HG02678 (cell line): ENCODE data around the gene PSME3IP1.

Source experiments
- ATAC-seq: cut with Tn5 transposase; IDR thresholded peaks from one replicate; pipeline ENCODE4 v1.9.1; 2021; ENCODE audit warnings: mild to moderate bottlenecking, moderate library complexity; ENCODE audit not compliant: unreplicated experiment

The PSME3IP1 gene

GRCh38 chr16:57169327-57169726 lies 16.5 kb downstream of the PSME3IP1 start:
- ATAC-seq: no peak

- no peak for ATAC-seq
These were observed 17.9 kb downstream of the PSME3IP1 start for GRCh38 chr16:57167953-57168352.

- ATAC-seq: no peak
These were observed 18.3 kb downstream of the PSME3IP1 start for GRCh38 chr16:57167538-57167937.

- ATAC-seq: no peak
These were observed 18.9 kb downstream of the PSME3IP1 start for GRCh38 chr16:57166951-57167350.

GRCh38 chr16:57166451-57166850 lies 19.4 kb downstream of the PSME3IP1 start:
- no peak for ATAC-seq

GRCh38 chr16:57165938-57166337 lies 19.9 kb downstream of the PSME3IP1 start:
- no peak for ATAC-seq

- ATAC-seq: no peak
These were observed 20.4 kb downstream of the PSME3IP1 start for GRCh38 chr16:57165483-57165882.

GRCh38 chr16:57163842-57164241 lies 22.0 kb downstream of the PSME3IP1 start:
- no peak for ATAC-seq

GRCh38 chr16:57159447-57159846 lies 26.4 kb downstream of the PSME3IP1 start:
- no peak for ATAC-seq

GRCh38 chr16:57157533-57157932 lies 28.3 kb downstream of the PSME3IP1 start:
- no peak for ATAC-seq

GRCh38 chr16:57156351-57156703 lies 29.5 kb downstream of the PSME3IP1 start:
- no peak for ATAC-seq

GRCh38 chr16:57155702-57156350 lies 30.0 kb downstream of the PSME3IP1 start:
- ATAC-seq: no peak

GRCh38 chr16:57153841-57154240 lies 32.0 kb downstream of the PSME3IP1 start:
- ATAC-seq: no peak

GRCh38 chr16:57152096-57153093 lies 33.4 kb downstream of the PSME3IP1 start:
- ATAC-seq: no peak

GRCh38 chr16:57151369-57151768 lies 34.5 kb downstream of the PSME3IP1 start:
- ATAC-seq: no peak

GRCh38 chr16:57150682-57151330 lies 35.0 kb downstream of the PSME3IP1 start:
- no peak for ATAC-seq

GRCh38 chr16:57149391-57149790 lies 36.4 kb downstream of the PSME3IP1 start:
- ATAC-seq: no peak

- no peak for ATAC-seq
These were observed 37.4 kb downstream of the PSME3IP1 start for GRCh38 chr16:57148481-57148880.

- ATAC-seq: no peak
These were observed 38.2 kb downstream of the PSME3IP1 start for GRCh38 chr16:57147381-57148221.

- ATAC-seq: no peak
These were observed 39.1 kb downstream of the PSME3IP1 start for GRCh38 chr16:57146735-57147134.
